ENCODE results near the gene TMEM54. TPM values are rescaled to one million over a fixed set of nuclear protein-coding genes. Genes with fewer than 3 reads are reported as not detected.

TMEM54 gene
- total RNA-seq, 4 donors from 2014 or later = 13.1 to 41.4 (median 26.3) TPM

- no peak overlapping the region for H3K27ac ChIP-seq
- H3K4me3 ChIP-seq = no peak overlapping the region
- H3K27me3 ChIP-seq = no peaks in the 10 kb centered on the region
- H3K9me3 ChIP-seq = no peaks in the 10 kb centered on the region
- TF ChIP-seq POLR2A (IDR thresholded peaks at IDR 0.05) = no peak
- TF ChIP-seq CTCF (IDR thresholded peaks at IDR 0.05) = no peak
- TF ChIP-seq EP300 (IDR thresholded peaks at IDR 0.05) = no peak
- H3K4me1 ChIP-seq = peaks cover 0 to 7% (median 0%) of the 10 kb centered on the region in 4 donors
- WGBS, 2 donors = 95% methylated on average over 2 of the region's 2 CpGs
- DNase-seq (ENCODE audit: low spot score in 2 of 2) = no peak
- peaks cover 0 to 95% (median 0%) of the 10 kb centered on the region in 3 donors for H3K36me3 ChIP-seq
Observed at GRCh38 chr1:32859915-32860314, 41.3 kb downstream of the TMEM54 start.

GRCh38 chr1:32858791-32859190 is 42.4 kb downstream of the TMEM54 start:
- no peaks in the 10 kb centered on the region for H3K9me3 ChIP-seq
- no peaks in the 10 kb centered on the region for H3K27me3 ChIP-seq
- H3K36me3 ChIP-seq = peaks cover 0 to 95% (median 2%) of the 10 kb centered on the region in 3 donors
- TF ChIP-seq POLR2A (IDR thresholded peaks at IDR 0.05) (no peak), EP300 (IDR thresholded peaks at IDR 0.05) (no peak), CTCF (IDR thresholded peaks at IDR 0.05) (no peak)
- WGBS, 2 donors = 90 to 93% methylated on average over 7 of the region's 7 CpGs
- peaks cover 0 to 7% (median 0%) of the 10 kb centered on the region in 4 donors for H3K4me1 ChIP-seq
- no peak overlapping the region for H3K27ac ChIP-seq
- H3K4me3 ChIP-seq = no peak overlapping the region
- no peak for DNase-seq (ENCODE audit: low spot score in 2 of 2)

- peaks cover 0 to 7% (median 0%) of the 10 kb centered on the region in 4 donors for H3K4me1 ChIP-seq
- H3K9me3 ChIP-seq = no peaks in the 10 kb centered on the region
- no peaks in the 10 kb centered on the region for H3K27me3 ChIP-seq
- H3K36me3 ChIP-seq = peaks cover 0 to 95% (median 9%) of the 10 kb centered on the region in 3 donors
- no peak overlapping the region for H3K27ac ChIP-seq
- no peak overlapping the region for H3K4me3 ChIP-seq
- no peak for DNase-seq (ENCODE audit: low spot score in 2 of 2)
- 90 to 96% methylated on average over 2 of the region's 2 CpGs for WGBS, 2 donors
- no peak for TF ChIP-seq CTCF (IDR thresholded peaks at IDR 0.05)
- no peak for TF ChIP-seq POLR2A (IDR thresholded peaks at IDR 0.05)
- TF ChIP-seq EP300 (IDR thresholded peaks at IDR 0.05) = no peak
Observed at GRCh38 chr1:32858136-32858535, 43.1 kb downstream of the TMEM54 start.

DNA sequence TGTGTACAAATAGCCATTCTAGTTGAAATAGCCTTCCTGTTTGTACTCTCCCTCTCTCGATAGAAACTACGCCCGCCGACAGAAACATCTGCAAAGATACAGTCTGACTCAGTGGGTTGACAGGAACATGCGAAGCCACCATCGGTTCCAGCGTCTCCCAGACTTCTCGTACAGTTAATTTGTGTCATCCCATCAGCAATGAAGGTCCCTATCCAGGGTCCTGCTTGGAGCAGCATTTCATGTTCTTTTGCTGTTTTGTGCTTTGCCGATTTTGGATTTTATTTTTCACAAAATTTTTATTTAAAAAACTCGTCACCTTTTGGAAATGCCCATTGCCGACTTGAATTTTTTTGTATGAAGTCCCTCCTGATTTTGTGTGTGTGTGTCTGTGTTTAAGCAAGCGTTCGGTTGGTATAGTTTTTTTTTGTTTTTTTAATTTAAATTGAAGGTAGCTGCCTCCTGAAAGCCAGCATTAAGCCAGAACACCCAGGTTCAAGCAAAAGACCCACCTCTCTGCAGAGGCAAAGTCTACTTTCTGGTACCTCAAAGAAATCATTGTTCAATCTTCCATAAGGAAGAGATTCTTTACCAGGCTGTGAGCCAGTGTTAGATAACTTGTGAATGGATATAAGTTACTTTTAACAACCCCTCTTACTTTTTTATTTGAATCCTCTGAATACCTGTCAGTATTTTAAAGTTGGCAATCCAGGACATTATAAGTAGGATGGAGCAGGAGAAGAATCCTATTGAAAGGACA is 45.1 kb downstream of the TMEM54 start:
- Histone ChIP-seq H3K4me3 (no peak overlapping the region), H3K27me3 (no peaks in the 10 kb centered on the region), H3K36me3 (peaks cover 0 to 90% (median 10%) of the 10 kb centered on the region in 3 donors), H3K4me1 (no peaks in the 10 kb centered on the region), H3K27ac (no peak overlapping the region), H3K9me3 (no peaks in the 10 kb centered on the region)
- WGBS, 2 donors = 88 to 92% methylated on average over 13 of the region's 13 CpGs
- no peak for TF ChIP-seq EP300 (IDR thresholded peaks at IDR 0.05)
- no peak for DNase-seq (ENCODE audit: low spot score in 2 of 2)

- no peak for TF ChIP-seq POLR2A (IDR thresholded peaks at IDR 0.05)
- TF ChIP-seq CTCF (IDR thresholded peaks at IDR 0.05) = no peak
- no peak for TF ChIP-seq EP300 (IDR thresholded peaks at IDR 0.05)
- no peaks in the 10 kb centered on the region for H3K4me1 ChIP-seq
- 38 to 40% methylated on average over 2 of the region's 2 CpGs for WGBS, 2 donors
- no peak overlapping the region for H3K27ac ChIP-seq
- H3K4me3 ChIP-seq = no peak overlapping the region
- H3K36me3 ChIP-seq = peaks cover 0 to 74% (median 5%) of the 10 kb centered on the region in 3 donors
- no peak for DNase-seq (ENCODE audit: low spot score in 2 of 2)
- no peaks in the 10 kb centered on the region for H3K27me3 ChIP-seq
- peaks cover 0 to 5% (median 0%) of the 10 kb centered on the region in 4 donors for H3K9me3 ChIP-seq
Observed at GRCh38 chr1:32848354-32849063, 52.7 kb downstream of the TMEM54 start.

Other genes with a start within 250 kb of the TMEM54 start
- gene SYNC, start 198.6 kb downstream of the TMEM54 start, total RNA-seq = 10 to 100 TPM; 10.2 to 31.2 (median 23.7) TPM
- 10 to 100 TPM; 29.0 to 80.7 (median 50.2) TPM for gene YARS1, start 84.0 kb downstream of the TMEM54 start, total RNA-seq
- 10 to 100 TPM; 24.0 to 55.5 (median 33.4) TPM for gene S100PBP, start 83.7 kb downstream of the TMEM54 start, total RNA-seq
- under 1 TPM in 1 of 4 donors, not detected in 3; 0.21 TPM for gene FNDC5, start 30.5 kb downstream of the TMEM54 start, total RNA-seq
- not detected for gene HPCA, start 14.9 kb downstream of the TMEM54 start, total RNA-seq
- 10 to 100 TPM; 13.9 to 22.9 (median 17.2) TPM for gene RNF19B, start 63.4 kb upstream of the TMEM54 start, total RNA-seq
- 100 to 1,000 TPM; 127 to 559 (median 207) TPM for gene AK2, start 135.5 kb upstream of the TMEM54 start, total RNA-seq
- 1 to 10 TPM; 3.3 to 8.6 (median 6.3) TPM for gene AZIN2, start 179.8 kb upstream of the TMEM54 start, total RNA-seq